Hematopoietic multipotent progenitor cell treated with erythropoietin and hydrocortisone succinate and interleukin-3 and kit ligand, for 17 days (in vitro differentiated cells): ENCODE data around the gene CYB5R2.

Experiments used
- DNase-seq: peaks from one replicate; pipeline ENCODE4 v3.0.0-alpha.2; 2015; ENCODE audit warnings: low spot score

CYB5R2 gene

DNA sequence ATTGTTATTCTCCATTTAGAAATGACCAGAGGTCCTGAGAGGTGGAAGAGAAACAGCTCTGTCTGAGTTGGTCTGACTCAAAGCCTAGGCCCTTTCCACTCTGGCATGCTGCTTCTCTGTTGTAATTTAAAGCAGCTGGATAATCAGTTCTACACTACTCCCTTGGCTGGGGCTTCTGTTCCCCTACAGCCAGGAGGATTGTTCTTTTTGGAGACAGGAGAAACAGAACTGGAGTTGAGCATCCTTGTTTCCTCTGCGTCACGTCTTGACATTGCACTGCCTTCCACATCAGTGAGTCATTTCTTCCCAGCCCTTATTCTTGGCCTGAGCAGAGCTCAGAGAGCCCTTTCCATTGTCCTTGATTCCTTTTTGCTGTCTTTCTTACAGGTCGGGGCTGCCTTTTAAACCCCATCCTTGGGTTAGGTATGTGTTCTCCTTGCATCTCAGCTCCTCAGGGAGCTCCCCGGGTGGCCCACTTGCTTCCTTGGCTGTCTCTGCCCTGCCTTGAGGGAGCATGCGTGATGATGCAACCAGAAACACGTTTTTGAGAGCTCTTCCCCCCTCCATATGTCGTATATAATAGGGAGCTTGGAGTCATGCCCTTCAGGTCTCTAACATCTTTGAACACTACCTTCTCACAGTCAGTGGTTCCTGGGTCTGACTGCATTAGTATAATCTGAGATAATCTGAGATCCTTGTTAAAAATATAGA lies 35.7 kb downstream of the CYB5R2 start:
- no peak for DNase-seq

DNA sequence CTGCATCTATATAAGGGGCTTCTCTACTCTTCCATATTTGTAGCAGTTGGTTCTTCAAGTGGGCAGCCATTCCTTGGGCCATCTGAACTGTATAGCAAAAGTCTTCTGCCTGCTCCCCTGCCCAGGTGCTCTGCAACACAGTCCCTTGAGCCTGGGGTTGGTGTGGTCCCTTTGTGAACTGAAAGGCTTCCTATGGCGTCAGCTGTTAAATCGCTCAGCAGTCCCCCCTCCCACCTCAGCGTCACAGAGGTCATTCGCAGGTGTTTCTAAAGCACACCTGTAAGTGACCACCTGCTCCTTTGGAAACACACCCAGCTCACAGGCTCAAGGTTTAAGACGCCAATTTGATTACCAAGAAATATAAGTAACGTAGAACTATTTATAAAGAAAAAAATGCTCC lies 37.0 kb downstream of the CYB5R2 start:
- no peak for DNase-seq

DNA sequence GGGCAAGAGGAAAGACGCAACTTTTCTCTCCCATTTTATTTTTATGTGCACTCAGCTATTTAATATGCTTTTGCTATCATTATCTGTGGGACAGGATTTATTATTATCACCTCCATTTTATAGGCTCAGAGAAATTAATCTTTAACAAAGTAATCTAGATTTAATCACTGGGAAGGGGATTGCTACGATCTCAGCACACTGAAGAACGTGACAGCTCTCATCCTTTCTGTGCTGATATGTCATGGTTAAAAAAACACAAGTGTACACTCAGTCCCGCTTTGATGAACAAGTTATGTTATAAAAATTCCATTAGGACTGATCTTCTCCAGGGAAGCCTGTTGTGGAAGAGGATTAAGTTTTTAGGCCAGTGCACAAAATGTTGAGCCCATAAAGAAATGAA lies 37.6 kb downstream of the CYB5R2 start:
- no peak for DNase-seq

DNA sequence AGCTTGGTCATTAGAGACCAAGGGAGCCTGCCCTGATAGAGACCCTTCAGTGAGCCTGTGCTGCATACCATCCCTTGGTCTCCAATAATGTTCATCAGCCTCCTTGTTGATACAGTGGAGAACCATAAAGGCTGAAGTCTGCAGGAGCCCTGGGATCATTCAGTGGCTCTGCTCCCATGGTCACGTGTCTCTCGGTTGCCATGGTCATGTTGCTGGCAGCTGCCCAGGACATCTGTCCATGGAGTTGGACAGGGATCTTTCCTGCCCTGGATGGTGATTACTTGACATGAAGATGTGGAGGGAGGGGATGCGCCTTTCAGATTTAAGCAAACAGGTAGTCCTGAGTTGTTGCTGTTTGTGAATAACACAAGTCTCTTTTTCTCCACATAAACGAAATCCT lies 38.2 kb downstream of the CYB5R2 start:
- no peak for DNase-seq

DNA sequence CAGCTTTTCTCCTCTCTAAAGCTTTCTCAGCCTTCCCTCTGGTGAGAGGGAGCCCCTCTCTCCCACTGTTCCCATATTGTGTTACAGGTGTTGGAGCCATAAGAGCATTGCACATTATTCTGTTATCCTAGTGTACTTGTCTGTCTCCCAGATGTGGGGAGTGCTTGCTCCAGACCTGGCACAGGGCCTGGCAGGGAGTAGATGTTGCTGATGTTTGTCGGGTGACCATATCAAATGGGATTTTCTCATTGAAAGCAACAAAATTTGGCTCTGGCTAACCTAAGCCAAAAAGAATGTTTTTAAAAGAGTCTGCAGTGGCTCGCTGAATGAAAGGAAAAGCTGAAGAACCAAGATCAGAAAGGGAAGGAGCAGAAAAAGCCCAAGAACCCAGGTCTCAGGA lies 41.1 kb downstream of the CYB5R2 start:
- no peak for DNase-seq

DNA sequence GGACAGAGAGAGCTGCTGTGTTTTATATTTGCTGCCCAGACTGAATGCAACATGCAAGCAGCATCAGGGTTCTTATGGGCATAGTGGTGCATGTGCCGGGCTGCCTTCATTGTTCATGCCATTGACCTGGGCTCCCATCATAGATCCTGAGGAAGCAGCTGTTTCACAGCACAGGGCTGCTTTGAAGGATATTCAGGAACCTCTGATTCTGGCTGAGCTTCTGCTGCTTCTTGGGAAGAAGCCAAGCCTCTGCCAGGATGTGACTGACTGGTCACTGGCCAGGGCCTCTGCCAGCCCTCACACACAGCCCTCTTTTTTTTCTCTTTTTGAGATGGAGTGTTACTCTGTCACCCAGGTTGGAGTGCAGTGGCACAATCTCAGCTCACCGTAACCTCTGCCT lies 43.3 kb downstream of the CYB5R2 start:
- no peak for DNase-seq

DNA sequence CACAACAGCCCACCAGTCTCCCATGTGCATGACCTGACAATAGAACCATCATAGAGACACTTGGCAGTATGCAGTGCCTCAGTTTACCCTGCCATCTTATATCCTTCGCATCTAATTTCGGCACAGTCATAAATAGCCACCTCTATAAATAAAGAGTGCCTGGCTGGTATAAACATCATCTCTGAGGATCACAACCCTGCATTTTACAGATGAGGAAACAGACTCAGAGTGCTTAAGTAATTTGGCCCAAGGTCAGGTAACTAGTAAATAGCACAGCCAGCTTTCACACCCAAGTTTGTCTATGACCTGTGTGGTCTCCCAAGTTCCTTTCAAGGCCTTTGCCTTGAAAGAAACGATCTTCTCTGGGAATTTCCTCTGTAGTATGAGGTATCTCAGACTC lies 44.6 kb downstream of the CYB5R2 start:
- no peak for DNase-seq

DNA sequence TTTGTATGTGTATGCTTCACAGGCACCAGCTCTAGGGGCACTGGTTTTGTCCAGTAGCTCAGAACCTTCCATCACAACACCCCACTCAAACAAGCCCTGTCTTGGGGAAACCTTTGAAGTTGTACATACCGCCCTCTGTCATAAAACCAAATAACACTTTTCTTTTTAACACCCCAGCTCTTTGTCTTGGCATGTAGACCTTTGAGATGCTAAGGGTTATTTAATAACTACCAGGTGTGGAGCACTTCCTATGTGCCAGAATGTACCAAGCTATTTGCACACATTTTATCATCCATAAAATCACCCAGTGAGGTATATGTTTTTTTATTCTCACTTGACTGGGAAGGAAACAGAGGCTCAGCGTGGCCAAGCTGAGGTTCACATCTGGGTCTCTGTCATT lies 50.6 kb downstream of the CYB5R2 start:
- DNase-seq: no peak

DNA sequence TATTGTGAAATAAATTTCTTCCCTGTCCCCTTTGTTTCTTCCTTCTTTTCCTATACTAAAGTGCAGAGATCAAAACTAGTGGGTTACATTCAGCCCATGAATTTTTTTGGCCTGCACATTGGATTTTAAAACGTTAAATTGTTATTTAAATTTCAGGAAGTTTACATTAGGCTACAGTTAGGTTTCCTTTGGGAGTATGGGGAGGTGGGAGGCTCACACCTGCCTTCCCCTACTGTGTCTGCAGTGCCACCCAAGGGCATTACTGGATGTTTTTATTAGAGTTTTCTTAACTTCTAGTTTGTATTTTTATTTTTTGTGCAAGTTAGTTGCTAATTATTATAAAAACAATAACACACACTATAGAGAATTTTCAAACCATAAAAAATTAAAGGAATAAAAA lies 51.7 kb downstream of the CYB5R2 start:
- no peak for DNase-seq

DNA sequence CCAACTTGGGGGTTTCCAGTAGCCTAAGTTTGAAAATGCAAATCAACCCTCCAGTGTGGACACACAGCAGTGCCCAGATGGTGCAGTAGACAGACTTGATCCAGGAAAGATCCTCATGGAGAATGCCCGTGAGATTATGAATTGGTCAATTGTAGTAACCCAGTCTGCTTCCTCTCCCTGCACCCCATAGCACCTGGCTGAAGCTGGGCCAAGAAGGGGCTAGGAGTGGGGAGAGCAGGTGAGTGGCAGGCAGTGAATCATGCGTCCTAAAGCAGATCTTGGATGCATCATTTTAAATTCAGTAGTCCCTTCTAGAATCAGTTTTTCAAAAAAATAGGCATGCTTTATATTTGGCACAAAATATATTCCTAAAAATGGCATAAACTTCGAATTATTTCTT lies 52.2 kb downstream of the CYB5R2 start:
- DNase-seq: no peak

DNA sequence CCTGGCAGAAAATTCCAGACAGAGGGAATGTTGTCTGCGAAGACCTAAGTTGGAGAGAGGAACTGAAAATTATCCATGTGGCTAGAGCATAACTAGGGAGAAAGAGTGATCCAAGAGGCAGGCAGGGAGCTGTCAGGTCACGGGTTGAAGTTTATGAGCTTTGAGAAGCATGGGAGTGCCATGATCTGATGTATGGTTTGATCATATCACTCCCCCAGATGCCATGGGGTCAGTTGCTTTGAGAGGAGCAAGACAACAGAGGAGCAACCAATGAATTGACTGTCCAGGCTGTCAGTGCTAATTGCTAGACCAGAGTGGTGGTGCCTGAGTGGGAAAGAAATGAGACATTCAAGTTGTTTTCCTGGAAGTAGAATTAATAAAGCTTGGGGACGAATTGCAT lies 54.0 kb downstream of the CYB5R2 start:
- no peak for DNase-seq

DNA sequence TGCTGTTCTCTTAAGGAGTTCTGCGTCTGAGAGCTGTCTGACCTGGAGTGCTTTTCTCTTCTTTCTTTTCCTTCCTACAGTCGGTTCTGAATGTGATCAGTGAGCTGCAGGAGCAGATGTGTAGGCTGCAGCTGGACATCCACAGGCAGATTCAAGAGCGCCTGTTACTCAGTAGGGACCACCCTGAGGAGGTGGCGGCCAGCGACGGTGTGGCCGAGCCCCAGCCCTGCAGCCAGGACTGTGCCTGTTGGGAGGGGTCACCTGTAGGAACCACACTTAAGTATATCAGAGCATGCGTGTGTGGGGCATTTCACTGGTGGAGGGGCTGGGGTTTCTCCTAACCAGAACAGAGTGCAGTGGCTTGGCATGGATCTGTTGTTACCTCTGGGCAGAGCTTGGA lies 56.3 kb downstream of the CYB5R2 start:
- DNase-seq: no peak
